OCI-LY7 (cell line): ENCODE measurements around the gene BDKRB2.

Experiments used
- EZH2phosphoT487 ChIP-seq: fragments of 200-600 bp; sonication (generic); IDR thresholded peaks from 2 replicates; pipeline ENCODE4 v1.6.1; 2018; ENCODE audit warnings: low read depth, borderline replicate concordance, mild to moderate bottlenecking, mixed run types, antibody characterized with exemption, low read length, moderate library complexity, mixed read lengths
- TF ChIP-seq, protein P1 (sequence below): fragments of 200-600 bp; sonication (generic); conservative IDR thresholded peaks from 2 replicates; pipeline ENCODE4 v1.5.1; 2014; ENCODE audit warnings: mild to moderate bottlenecking, antibody characterized with exemption, low read length, moderate library complexity, mixed read lengths

DNA sequence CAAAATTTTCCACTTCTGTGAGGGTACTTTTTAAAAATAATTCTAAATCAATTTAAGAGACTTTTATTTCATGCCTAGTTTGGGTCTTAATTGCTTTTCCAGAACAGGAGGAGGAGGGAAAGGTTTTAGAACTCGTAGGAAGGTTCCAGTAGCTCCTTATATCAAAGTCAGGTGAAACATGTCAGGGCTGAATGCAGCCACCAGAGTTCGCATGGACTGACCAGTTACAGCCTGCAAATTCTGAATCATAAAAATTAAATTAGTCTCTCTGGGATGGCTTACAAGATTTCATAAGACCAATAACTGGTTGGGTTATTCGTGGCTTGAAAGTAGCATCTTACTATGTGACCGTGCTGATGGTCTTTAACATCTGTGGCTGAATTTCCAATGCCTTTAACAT lies 51.8 kb downstream of the BDKRB2 start:
- TF ChIP-seq, protein P1, sequence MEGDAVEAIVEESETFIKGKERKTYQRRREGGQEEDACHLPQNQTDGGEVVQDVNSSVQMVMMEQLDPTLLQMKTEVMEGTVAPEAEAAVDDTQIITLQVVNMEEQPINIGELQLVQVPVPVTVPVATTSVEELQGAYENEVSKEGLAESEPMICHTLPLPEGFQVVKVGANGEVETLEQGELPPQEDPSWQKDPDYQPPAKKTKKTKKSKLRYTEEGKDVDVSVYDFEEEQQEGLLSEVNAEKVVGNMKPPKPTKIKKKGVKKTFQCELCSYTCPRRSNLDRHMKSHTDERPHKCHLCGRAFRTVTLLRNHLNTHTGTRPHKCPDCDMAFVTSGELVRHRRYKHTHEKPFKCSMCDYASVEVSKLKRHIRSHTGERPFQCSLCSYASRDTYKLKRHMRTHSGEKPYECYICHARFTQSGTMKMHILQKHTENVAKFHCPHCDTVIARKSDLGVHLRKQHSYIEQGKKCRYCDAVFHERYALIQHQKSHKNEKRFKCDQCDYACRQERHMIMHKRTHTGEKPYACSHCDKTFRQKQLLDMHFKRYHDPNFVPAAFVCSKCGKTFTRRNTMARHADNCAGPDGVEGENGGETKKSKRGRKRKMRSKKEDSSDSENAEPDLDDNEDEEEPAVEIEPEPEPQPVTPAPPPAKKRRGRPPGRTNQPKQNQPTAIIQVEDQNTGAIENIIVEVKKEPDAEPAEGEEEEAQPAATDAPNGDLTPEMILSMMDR, result no peak
- no peak for TF ChIP-seq EZH2phosphoT487
